ENCODE measurements around the gene ATXN10. TPM values are rescaled to one million over a fixed set of nuclear protein-coding genes. Genes with fewer than 3 reads are reported as not detected.

Gene ATXN10
- total and polyA plus RNA-seq, 11 donors, result 55.0 to 192 (median 149) TPM

DNA sequence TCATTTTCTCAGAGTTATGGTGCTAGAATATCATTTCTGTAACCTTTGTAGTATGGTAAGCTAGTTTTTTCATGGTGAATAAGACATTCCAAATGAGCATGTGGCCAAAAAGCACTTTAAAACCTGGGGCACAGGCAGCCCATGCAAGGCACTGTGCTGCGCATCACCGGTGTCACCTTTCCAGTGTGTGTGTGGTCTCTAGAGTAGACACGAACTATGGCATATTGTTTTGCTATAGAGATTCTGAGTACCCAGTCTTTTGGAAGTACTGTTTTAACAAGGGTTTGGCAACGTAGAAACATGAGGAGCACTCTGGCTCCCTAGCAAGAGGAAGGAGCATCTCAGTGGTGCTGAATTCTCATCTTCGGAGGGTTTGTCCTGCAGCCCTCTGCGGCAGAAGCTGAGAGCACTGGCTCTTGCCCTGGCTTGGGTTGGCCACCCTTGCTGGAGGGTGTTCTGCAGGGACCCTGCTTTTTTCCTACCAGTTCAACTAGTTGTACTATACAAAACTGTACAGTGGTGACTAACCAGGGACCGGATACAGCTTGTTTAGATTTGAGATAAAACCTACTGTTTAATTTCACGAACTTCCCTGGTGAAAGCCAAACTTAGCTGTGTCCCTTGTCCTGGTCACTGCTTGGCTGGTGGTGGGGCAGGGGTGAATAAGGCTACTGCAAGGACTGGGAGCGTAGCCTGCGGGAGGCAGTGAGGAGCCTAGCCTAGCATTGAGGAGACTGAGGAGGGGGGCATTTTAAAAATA lies 135.7 kb downstream of the ATXN10 start:
- Histone ChIP-seq H3K27ac (no peak overlapping the region), H3K4me3 (no peak overlapping the region), H3K4me1 (peaks cover 0 to 13% (median 0%) of the 10 kb centered on the region in 12 donors), H3K9me3 (no peaks in the 10 kb centered on the region), H3K36me3 (peaks cover 0 to 39% (median 29%) of the 10 kb centered on the region in 9 donors), H3K27me3 (no peaks in the 10 kb centered on the region)
- TF ChIP-seq POLR2A (IDR thresholded peaks at IDR 0.05) (no peak), CTCF (IDR thresholded peaks at IDR 0.05) (no peak)
- intact Hi-C loops (cut with DNase I), result no loop called here
- no peak for ATAC-seq
- 90 to 92% (median 91%) methylated on average over 9 to 10 of the region's 10 CpGs for WGBS, 4 donors
- DNase-seq, result no peak

DNA sequence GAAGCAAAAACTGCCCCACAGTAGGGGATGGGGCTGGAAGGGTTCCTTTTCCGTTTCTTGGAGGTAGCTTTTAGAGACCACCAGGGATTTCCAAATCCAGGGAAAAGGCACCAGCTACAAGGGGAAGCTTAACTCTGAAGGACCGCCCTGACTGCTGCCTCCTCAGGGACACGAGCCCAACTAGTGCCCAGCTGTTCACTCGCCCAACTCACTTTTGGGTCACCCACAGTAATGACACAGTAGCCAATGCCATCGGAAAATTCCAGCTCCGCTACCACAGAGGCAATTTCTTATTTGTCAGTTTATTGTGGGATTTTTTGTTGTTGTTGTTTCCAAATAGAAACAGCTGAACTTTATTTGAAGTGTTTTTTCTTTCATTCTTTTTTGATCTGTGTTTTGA lies 141.3 kb downstream of the ATXN10 start:
- H3K9me3 ChIP-seq, result no peaks in the 10 kb centered on the region
- H3K4me3 ChIP-seq, result no peak overlapping the region
- no peaks in the 10 kb centered on the region for H3K27me3 ChIP-seq
- ATAC-seq (no peak), DNase-seq (no peak)
- TF ChIP-seq POLR2A (IDR thresholded peaks at IDR 0.05) (no peak), CTCF (IDR thresholded peaks at IDR 0.05) (no peak)
- no peak overlapping the region for H3K27ac ChIP-seq
- intact Hi-C loops (cut with DNase I), result no loop called here
- 95 to 99% (median 97%) methylated on average over 6 of the region's 6 CpGs for WGBS, 4 donors
- peaks cover 0 to 4% (median 0%) of the 10 kb centered on the region in 12 donors for H3K4me1 ChIP-seq
- H3K36me3 ChIP-seq, result peaks cover 0 to 65% (median 36%) of the 10 kb centered on the region in 9 donors

GRCh38 chr22:45814198-45814597 lies 142.6 kb downstream of the ATXN10 start:
- H3K27ac ChIP-seq, result no peak overlapping the region
- peaks cover 0 to 58% (median 27%) of the 10 kb centered on the region in 9 donors for H3K36me3 ChIP-seq
- 95 to 96% (median 96%) methylated on average over 2 of the region's 2 CpGs for WGBS, 4 donors
- peaks cover 0 to 11% (median 0%) of the 10 kb centered on the region in 12 donors for H3K4me1 ChIP-seq
- no peaks in the 10 kb centered on the region for H3K27me3 ChIP-seq
- DNase-seq (no peak), ATAC-seq (no peak)
- H3K9me3 ChIP-seq, result no peaks in the 10 kb centered on the region
- intact Hi-C loops (cut with DNase I), result no loop called here
- TF ChIP-seq POLR2A (IDR thresholded peaks at IDR 0.05), result no peak
- TF ChIP-seq CTCF (IDR thresholded peaks at IDR 0.05), result no peak
- H3K4me3 ChIP-seq, result no peak overlapping the region

GRCh38 chr22:45816776-45817175 lies 145.1 kb downstream of the ATXN10 start:
- no peak for ATAC-seq
- H3K36me3 ChIP-seq, result peaks cover 0 to 60% (median 22%) of the 10 kb centered on the region in 9 donors
- intact Hi-C loops (cut with DNase I), result no loop called here

More at GRCh38 chr22:45816776-45817175, 145.1 kb downstream of the ATXN10 start:
- no peak for DNase-seq
- Histone ChIP-seq H3K27me3 (no peaks in the 10 kb centered on the region), H3K9me3 (no peaks in the 10 kb centered on the region), H3K4me1 (peaks cover 0 to 11% (median 0%) of the 10 kb centered on the region in 12 donors), H3K4me3 (no peak overlapping the region), H3K27ac (no peak overlapping the region)
- no peak for TF ChIP-seq POLR2A (IDR thresholded peaks at IDR 0.05)
- WGBS, 4 donors, result 79 to 84% (median 80%) methylated on average over 8 of the region's 8 CpGs
